Endothelial cell of umbilical vein (primary cell): Measurements from ENCODE around the gene ALS2. TPM values are rescaled to one million over a fixed set of nuclear protein-coding genes. Genes with fewer than 3 reads are reported as not detected.

Experiments used
- BruUV-seq: library from RNA; stranded (reverse); fragments of 400-500 nt; replicated peaks from 2 replicates; lab custom pipeline; 2021; lab: Mats Ljungman, UMichigan
- CTCF ChIA-PET: fragments of 300-600, 350-600 bp; sonication (Branson Sonifier 250); formaldehyde crosslinking; loops from one replicate; lab custom pipeline; 2021; ENCODE audit warnings: antibody characterized with exemption, inconsistent platforms; lab: Charles Lee
- POLR2A ChIA-PET: fragments of 300-600, 350-600 bp; sonication (Branson Sonifier 250); formaldehyde crosslinking; loops from one replicate; lab custom pipeline; 2021; ENCODE audit warnings: antibody characterized with exemption, inconsistent platforms; lab: Charles Lee
- DNase-seq: peaks from one replicate; pipeline ENCODE4 v3.0.0-alpha.2; 2011; ENCODE audit warnings: low read depth, low spot score
- FAIRE-seq: peaks from 2 replicates; lab custom pipeline; 2011; peaks lifted over from hg19 to GRCh38; lab: Jason Lieb, UNC
- H2AFZ ChIP-seq: 2 replicates; pipeline ENCODE4 v1.6.0; 2012; ENCODE audit warnings: low read depth, low read length, control low read depth, inconsistent platforms
- H3K27ac ChIP-seq: 2 replicates; pipeline ENCODE4 v1.5.1; 2011; ENCODE audit warnings: low read depth, mild to moderate bottlenecking, control low read depth, low read length, moderate library complexity; ENCODE audit not compliant: insufficient read depth
- H3K27me3 ChIP-seq, 2 experiments: 2 replicates each; pipeline versions ENCODE4 v1.6.0 to v1.6.1; 2011; ENCODE audit warnings: low read length in 2 of 2, mixed read lengths in 1 of 2; ENCODE audit not compliant: control insufficient read depth in 2 of 2, insufficient read depth in 2 of 2
- H3K36me3 ChIP-seq, 2 experiments: 2 replicates in 1 of 2; 3 replicates in 1 of 2; pipeline ENCODE4 v1.5.1; 2011; ENCODE audit warnings: low read length in 2 of 2, mild to moderate bottlenecking in 1 of 2, moderate library complexity in 1 of 2; ENCODE audit not compliant: control insufficient read depth in 2 of 2, insufficient read depth in 2 of 2; ENCODE audit errors: extremely low read depth in 1 of 2
- H3K4me1 ChIP-seq: 3 replicates; pipeline ENCODE4 v1.5.1; 2011; ENCODE audit warnings: mild to moderate bottlenecking, low read length; ENCODE audit not compliant: control insufficient read depth, insufficient read depth; ENCODE audit errors: extremely low read depth
- H3K4me2 ChIP-seq: 2 replicates; pipeline ENCODE4 v1.6.1; 2011; ENCODE audit warnings: low read length, control low read depth, mixed read lengths; ENCODE audit not compliant: insufficient read depth
- H3K4me3 ChIP-seq, 3 experiments: fragments of 200-600 bp in 1 of 3; sonication (generic), shearing (Covaris generic) in 1 of 3; replicated peaks in 1 of 3; 2 replicates each; pipeline ENCODE4 v1.5.1; 2011 to 2016; ENCODE audit warnings: control low read depth in 3 of 3, low read length in 3 of 3, mild to moderate bottlenecking in 2 of 3, inconsistent platforms in 1 of 3, low read depth in 1 of 3, moderate library complexity in 1 of 3; ENCODE audit not compliant: insufficient read depth in 1 of 3
- H3K79me2 ChIP-seq: 2 replicates; pipeline ENCODE4 v1.6.0; 2012; ENCODE audit warnings: low read length, inconsistent platforms; ENCODE audit not compliant: control insufficient read depth, insufficient read depth
- H3K9ac ChIP-seq: replicated peaks from 2 replicates; pipeline ENCODE3; 2011; ENCODE audit warnings: low read length, control low read depth; ENCODE audit not compliant: insufficient read depth; ENCODE audit errors: extremely low read depth
- H3K9me1 ChIP-seq: replicated peaks from 3 replicates; pipeline ENCODE4 v1.6.0; 2011; ENCODE audit warnings: mild to moderate bottlenecking, low read length; ENCODE audit not compliant: control insufficient read depth, insufficient read depth; ENCODE audit errors: extremely low read depth
- H3K9me3 ChIP-seq: replicated peaks from 2 replicates; pipeline ENCODE4 v1.5.1; 2012; ENCODE audit warnings: low read length, inconsistent platforms; ENCODE audit not compliant: control insufficient read depth, insufficient read depth
- H4K20me1 ChIP-seq: replicated peaks from 2 replicates; pipeline ENCODE3; 2011; ENCODE audit warnings: mild to moderate bottlenecking, low read length; ENCODE audit not compliant: control insufficient read depth, insufficient read depth; ENCODE audit errors: extremely low read depth
- CTCF ChIP-seq, 2 donors: IDR thresholded peaks; 1 replicate in 1 of 2; 2 replicates in 1 of 2; pipeline ENCODE4 v1.5.1; 2011; ENCODE audit warnings: low read length in 2 of 2, mild to moderate bottlenecking in 2 of 2, moderate library complexity in 2 of 2, control low read depth in 1 of 2, inconsistent platforms in 1 of 2, low read depth in 1 of 2; ENCODE audit not compliant: insufficient read depth in 1 of 2; ENCODE audit errors: extremely low read depth in 1 of 2
- EZH2 ChIP-seq: IDR thresholded peaks from 2 replicates; pipeline ENCODE4 v1.6.1; 2012; ENCODE audit warnings: borderline replicate concordance, low read depth, mild to moderate bottlenecking, moderate library complexity, low read length, inconsistent platforms; ENCODE audit not compliant: severe bottlenecking
- FOS ChIP-seq: IDR thresholded peaks from 2 replicates; pipeline ENCODE4 v1.6.1; 2011; ENCODE audit warnings: mild to moderate bottlenecking, low read length, moderate library complexity, borderline replicate concordance; ENCODE audit not compliant: insufficient read depth
- JUN ChIP-seq: IDR thresholded peaks from 2 replicates; pipeline ENCODE4 v1.6.1; 2011; ENCODE audit warnings: borderline replicate concordance, low read depth; ENCODE audit not compliant: insufficient read length, insufficient read depth
- MAX ChIP-seq: IDR thresholded peaks from 2 replicates; pipeline ENCODE4 v1.6.1; 2011; ENCODE audit not compliant: insufficient read depth, insufficient read length
- MYC ChIP-seq: IDR thresholded peaks from one replicate; pipeline ENCODE4 v1.6.1; 2011; ENCODE audit warnings: mild to moderate bottlenecking, low read depth, low read length
- POLR2A ChIP-seq: IDR thresholded peaks from 2 replicates; pipeline ENCODE4 v1.6.1; 2012; ENCODE audit warnings: low read depth, mild to moderate bottlenecking, control low read depth, low read length
- POLR2AphosphoS5 ChIP-seq: IDR thresholded peaks from 2 replicates; pipeline ENCODE4 v1.6.1; 2012; ENCODE audit warnings: low read depth, mild to moderate bottlenecking, control low read depth, low read length, moderate library complexity; ENCODE audit not compliant: insufficient read depth
- dilution Hi-C: fragments of 300-500 bp; cut with MboI; formaldehyde crosslinking; loops from one replicate; pipeline ENCODE4 v1.15.0; 2019; ENCODE audit warnings: low sequenced_read_pairs; ENCODE audit not compliant: extremely low pct_ligation_motif_present
- intact Hi-C: fragments of 100-400 bp; cut with micrococcal nuclease; formaldehyde crosslinking; loops from one replicate; pipeline ENCODE4 v1.10.0; 2022
- polyA plus RNA-seq, 4 experiments: library from polyadenylated mRNA; depleted of rRNA in 3 of 4; stranded (reverse) in 3 of 4; unstranded in 1 of 4; fragments of >200 nt; gene quantifications; 2 replicates each; pipeline versions ENCODE4 v1.2.1 to v1.2.3, GENCODE V29; 2011 to 2012; ENCODE audit warnings: missing spikeins in 1 of 4
- total RNA-seq: library from RNA; stranded (reverse); gene quantifications from 2 replicates; pipeline ENCODE4 v1.2.3, GENCODE V29; 2021

ALS2 gene
- total and polyA plus RNA-seq, 2 donors (not counting 3 experiments of a cell fraction or from before 2014, with no cell fraction given): 13.1 to 36.1 TPM

DNA sequence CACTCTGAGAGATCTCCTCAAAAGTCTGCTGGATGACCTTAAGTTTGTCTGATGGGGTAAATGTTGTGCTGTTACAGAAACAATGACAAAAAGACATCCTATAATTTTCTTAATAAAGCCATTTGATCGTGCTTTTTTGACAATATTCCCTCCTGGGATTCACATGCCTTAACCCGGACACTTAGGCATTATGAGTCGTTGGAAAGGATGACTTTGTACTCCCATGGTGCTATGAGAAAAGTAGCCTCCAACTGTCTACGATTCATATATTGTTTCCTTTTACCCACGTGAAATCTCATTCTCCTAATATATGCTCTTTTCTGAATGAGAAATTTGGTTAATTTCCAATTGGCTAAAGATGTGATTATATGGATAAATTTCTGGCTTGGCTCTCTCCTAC, 76.2 kb downstream of the ALS2 start:
- H2AFZ ChIP-seq: peak overlapping the region; percentile 2
- H3K4me2 ChIP-seq: no peak overlapping the region
- TF ChIP-seq POLR2AphosphoS5 (no peak), FOS (peak; percentile 34)
- no TSS peak for BruUV-seq
- H3K27ac ChIP-seq: peak overlapping the region; percentile 33
- peaks cover 41% of the 10 kb centered on the region for H3K4me1 ChIP-seq
- dilution Hi-C loops: no loop called here
- H3K36me3 ChIP-seq: peaks cover 2 to 11% of the 10 kb centered on the region in 2 experiments
- no peaks in the 10 kb centered on the region for H4K20me1 ChIP-seq
- POLR2A ChIA-PET: no interaction called here
- H3K9ac ChIP-seq: no peak overlapping the region
- H3K4me3 ChIP-seq: no peak overlapping the region
- DNase-seq: peak; percentile 38
- H3K9me1 ChIP-seq: no peaks in the 10 kb centered on the region
- H3K79me2 ChIP-seq: no peaks in the 10 kb centered on the region
- H3K9me3 ChIP-seq: no peaks in the 10 kb centered on the region
- CTCF ChIA-PET: no interaction called here
- intact Hi-C loops: no loop called here
- FAIRE-seq: peak; percentile 21
- no peaks in the 10 kb centered on the region for H3K27me3 ChIP-seq

- ChIA-PET CTCF (interaction anchor here (1.1 kb wide), 1 partner anchor 32 kb away, joined by 4 read pairs; no protein-coding TSS in a partner anchor), POLR2A (no interaction called here)
- intact Hi-C loops: no loop called here
- no peaks in the 10 kb centered on the region for H3K79me2 ChIP-seq
- H2AFZ ChIP-seq: no peak overlapping the region
- H3K4me2 ChIP-seq: no peak overlapping the region
- no peak overlapping the region for H3K4me3 ChIP-seq
- FAIRE-seq: no peak
- no peak overlapping the region for H3K27ac ChIP-seq
- no peaks in the 10 kb centered on the region for H3K9me3 ChIP-seq
- dilution Hi-C loops: no loop called here
- no peaks in the 10 kb centered on the region for H3K9me1 ChIP-seq
- no peak for DNase-seq
- no peaks in the 10 kb centered on the region for H4K20me1 ChIP-seq
- no peaks in the 10 kb centered on the region for H3K27me3 ChIP-seq
- peaks cover 2 to 8% of the 10 kb centered on the region in 2 experiments for H3K36me3 ChIP-seq
- H3K9ac ChIP-seq: no peak overlapping the region
- no TSS peak for BruUV-seq
- TF ChIP-seq MYC (no peak), MAX (no peak), EZH2 (no peak), FOS (no peak), POLR2A (no peak), CTCF (IDR thresholded peaks at IDR 0.05; ENCODE audit: extremely low read depth in 1 of 2, insufficient read depth in 1 of 2, low read depth in 1 of 2, low read length in 2 of 2) (no peak), JUN (no peak)
- peaks cover 55% of the 10 kb centered on the region for H3K4me1 ChIP-seq
Observed at GRCh38 chr2:201701646-201702045, 79.1 kb downstream of the ALS2 start.
